GM19324 (cell line): ENCODE measurements around the gene LMNB1.
"Not testable (repeated sequence)": the region's sequence is repeated elsewhere in the genome, so short reads cannot be mapped to it uniquely, and the experiment has no call there.

ENCODE experiments used
- ATAC-seq: cut with Tn5 transposase; IDR thresholded peaks from one replicate; pipeline ENCODE4 v1.9.1; 2021; ENCODE audit warnings: mild to moderate bottlenecking, moderate library complexity; ENCODE audit not compliant: unreplicated experiment, low FRiP score

LMNB1 gene

DNA sequence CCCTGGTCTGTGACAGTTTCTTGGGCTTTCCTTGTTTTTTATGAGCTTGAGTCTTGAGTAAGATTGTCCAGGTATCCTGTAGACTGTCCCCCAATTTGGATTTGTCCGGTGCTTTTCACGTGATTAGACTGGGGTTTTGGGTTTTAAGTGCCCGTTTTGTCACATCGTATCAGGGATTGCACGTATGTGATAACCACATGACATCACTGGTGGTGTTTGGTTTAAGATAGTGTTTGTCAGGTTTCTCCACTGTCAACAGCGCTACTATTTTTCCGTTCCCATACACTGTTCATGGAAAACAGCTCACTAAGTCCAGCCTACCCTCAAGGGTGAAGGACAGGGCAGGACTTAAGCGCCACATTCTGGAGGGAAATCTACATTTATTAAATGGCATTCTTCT is 39.7 kb downstream of the LMNB1 start:
- no peak for ATAC-seq

DNA sequence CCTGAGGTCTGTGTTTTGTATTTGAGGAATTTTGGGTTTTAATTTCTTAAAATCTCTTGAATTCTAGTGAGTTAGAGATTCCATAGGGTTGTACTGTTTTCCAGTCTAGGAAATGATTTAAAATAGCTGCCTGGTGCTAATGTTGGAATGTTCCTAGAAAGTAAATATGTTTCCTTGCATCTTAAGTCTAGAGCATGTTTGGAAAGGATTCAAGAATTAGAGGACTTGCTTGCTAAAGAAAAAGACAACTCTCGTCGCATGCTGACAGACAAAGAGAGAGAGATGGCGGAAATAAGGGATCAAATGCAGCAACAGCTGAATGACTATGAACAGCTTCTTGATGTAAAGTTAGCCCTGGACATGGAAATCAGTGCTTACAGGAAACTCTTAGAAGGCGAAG is 41.8 kb downstream of the LMNB1 start:
- no peak for ATAC-seq

GRCh38 chr5:126819253-126819652 is 42.3 kb downstream of the LMNB1 start:
- no peak for ATAC-seq

DNA sequence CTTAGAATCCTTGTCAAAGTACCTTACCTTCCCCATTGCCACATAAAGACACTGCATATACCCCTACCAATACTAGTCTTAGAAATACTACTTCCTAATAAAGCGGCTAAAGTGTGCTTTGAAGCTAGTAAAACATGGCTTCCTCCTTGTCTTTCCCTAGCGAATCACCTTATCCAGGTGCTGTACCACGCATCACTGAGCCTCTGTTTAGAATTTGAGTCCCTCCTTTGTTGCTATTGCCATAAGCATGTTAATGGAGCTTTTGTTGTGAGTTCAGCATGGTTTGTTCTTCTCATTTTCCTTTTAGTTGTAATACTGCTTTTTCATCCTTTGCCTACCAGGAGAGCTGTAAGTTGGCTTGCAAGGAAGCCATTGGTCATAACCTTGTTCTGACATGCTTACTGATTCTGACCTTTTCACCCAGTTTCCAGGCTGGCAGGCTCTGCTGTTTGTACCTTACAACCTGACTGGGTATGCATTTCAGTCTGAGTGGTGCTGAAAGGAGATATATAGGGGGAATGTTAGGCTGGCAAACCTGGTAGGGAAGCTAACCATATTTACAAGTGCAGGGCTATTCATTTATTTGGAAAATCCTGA is 49.8 kb downstream of the LMNB1 start:
- no peak for ATAC-seq

DNA sequence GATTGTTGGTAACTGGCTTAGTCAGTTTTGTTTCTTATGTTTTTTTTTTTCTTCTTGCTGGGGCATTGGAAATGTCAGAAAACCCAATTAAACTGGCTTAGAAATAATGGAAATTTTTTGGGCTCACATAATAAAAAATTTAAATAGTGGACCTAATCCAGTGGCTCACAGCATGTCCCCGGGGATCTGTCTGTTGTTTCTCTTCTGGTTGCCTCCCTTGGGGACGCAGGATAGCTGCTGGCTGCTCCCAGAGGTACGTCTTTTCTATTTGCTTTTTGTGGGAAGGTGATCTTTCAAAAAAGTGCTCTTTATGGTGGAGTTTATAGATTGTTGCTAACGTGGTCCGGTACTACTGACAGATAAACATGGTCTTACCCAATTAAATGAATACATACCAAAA is 52.2 kb downstream of the LMNB1 start:
- ATAC-seq, result no peak

DNA sequence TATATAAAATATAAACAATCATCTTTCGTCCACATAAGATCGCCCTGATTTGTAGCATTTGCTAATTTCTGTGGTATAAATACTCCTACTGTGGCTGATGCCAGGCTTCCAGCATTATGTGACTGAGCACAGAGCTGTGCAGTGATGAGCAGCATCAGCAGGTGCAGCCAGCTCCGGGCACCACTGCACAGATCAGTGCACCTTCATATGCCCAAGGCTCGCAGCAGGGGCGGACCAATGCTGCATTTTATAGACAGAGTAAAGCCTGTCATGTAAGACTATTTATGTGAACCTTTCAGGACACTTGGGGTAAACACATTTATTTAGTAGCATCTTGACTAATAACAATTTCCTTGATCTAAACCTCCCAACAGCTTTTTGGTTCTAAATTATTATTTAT is 53.1 kb downstream of the LMNB1 start:
- ATAC-seq, result no peak

DNA sequence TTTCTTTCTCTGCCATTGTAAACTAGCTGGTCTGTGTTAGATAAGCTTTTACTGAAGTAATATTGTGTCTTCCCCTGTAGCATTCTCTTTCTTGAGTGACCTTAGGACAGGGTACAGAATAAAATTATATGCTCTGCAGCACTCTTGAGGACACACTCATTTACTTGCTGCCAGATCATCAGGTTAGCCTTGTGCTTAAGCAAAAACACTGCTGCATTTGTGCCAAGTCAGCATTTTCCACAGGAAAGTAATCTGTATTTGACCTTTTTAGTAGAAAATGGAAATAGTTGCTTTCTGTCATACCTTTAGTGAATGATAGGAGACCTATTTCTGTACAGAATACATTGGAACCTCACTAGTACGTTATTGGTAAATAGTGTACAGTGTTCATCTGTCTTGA is 54.2 kb downstream of the LMNB1 start:
- no peak for ATAC-seq

- ATAC-seq, result no peak
Measured at GRCh38 chr5:126836778-126837177, 59.8 kb downstream of the LMNB1 start.

DNA sequence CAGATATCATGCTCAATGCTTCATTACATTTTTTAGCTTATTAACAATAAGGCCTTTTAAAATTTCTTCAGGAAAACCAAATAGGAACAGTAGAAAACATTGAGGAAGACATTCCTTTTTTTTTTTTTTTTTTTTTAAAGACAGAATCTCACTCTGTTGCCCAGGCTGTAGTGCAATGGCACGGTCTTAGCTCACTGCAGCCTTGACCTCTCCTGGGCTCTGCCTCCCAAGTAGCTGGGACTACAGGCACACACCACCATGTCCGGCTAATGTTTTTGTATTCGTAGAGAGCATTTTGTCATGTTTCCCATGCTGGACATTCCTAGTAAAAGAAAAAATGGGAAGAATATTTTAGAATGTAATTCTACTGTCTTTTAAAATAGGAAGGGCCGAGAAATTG is 60.3 kb downstream of the LMNB1 start:
- no peak for ATAC-seq

GRCh38 chr5:126837906-126838539 is 61.1 kb downstream of the LMNB1 start:
- ATAC-seq, result no peak

DNA sequence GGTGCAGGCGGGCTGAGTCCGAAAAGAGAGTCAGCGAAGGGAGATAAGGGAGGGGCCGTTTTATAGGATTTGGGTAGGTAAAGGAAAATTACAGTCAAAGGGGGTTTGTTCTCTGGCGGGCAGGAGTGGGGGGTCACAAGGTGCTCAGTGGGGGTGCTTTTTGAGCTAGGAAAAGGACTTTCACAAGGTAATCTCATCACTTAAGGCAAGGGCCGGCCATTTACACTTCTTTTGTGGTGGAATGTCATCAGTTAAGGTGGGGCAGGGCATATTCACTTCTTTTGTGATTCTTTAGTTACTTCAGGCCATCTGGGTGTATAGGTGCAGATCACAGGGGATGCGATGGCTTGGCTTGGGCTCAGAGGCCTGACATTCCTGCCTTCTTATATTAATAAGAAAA is 62.5 kb downstream of the LMNB1 start:
- not testable (repeated sequence) for ATAC-seq

- ATAC-seq, result not testable (repeated sequence)
Measured at GRCh38 chr5:126843375-126843774, 66.4 kb downstream of the LMNB1 start.

- peak; percentile 95 for ATAC-seq
Measured at GRCh38 chr5:126845470-126846070, 68.6 kb downstream of the LMNB1 start.

GRCh38 chr5:126846344-126846743 is 69.4 kb downstream of the LMNB1 start:
- no peak for ATAC-seq

GRCh38 chr5:126846744-126847455 is 70.0 kb downstream of the LMNB1 start:
- ATAC-seq, result no peak

- ATAC-seq, result no peak
Measured at GRCh38 chr5:126847456-126847820, 70.5 kb downstream of the LMNB1 start.

DNA sequence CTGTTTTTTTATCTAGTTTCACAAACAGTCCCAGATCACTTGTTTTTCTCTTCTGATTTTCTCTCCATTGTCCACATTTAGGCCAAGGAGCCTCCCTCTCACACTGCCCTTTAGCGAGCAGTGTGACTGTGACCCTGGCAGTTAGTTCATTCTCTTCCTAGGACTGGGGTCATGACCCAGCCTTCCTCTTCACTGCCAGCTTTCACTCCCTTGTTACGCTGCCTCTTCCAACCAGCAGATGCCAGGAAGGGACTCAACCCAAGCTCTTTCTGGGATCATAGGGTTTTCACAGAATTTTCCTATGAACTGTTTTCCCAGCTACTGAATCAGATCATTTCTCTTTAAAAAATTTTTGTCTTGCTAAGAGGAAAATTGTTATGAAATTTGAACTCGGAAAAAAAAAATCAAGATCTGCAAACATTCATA is 70.9 kb downstream of the LMNB1 start:
- no peak for ATAC-seq

- no peak for ATAC-seq
Measured at GRCh38 chr5:126848253-126848652, 71.3 kb downstream of the LMNB1 start.

GRCh38 chr5:126849101-126849678 is 72.3 kb downstream of the LMNB1 start:
- no peak for ATAC-seq

DNA sequence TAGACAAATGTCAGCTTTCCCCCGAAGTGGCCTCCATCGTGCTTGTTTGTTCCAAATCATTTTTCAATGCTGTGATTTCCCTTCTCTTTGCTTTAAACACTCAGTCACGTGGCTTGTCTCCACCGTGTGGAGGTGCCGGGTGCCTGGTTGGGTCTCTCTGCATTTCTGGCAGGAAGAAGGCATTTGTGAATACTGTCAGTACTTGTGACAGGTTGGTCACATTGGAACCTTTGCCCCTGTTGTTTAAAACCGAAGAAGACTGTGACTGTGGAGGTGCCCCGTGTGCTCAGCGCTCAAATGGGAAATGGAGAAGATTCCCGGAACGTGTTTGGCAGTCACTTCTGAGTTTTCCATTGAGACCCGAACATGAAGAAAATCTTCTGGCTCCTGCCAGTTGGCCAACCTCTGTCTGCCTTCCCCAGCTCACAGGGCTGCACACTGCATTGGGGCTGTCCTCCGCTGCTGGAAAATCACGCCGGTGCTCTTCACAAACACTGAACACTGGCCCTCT is 74.6 kb downstream of the LMNB1 start:
- ATAC-seq, result no peak

DNA sequence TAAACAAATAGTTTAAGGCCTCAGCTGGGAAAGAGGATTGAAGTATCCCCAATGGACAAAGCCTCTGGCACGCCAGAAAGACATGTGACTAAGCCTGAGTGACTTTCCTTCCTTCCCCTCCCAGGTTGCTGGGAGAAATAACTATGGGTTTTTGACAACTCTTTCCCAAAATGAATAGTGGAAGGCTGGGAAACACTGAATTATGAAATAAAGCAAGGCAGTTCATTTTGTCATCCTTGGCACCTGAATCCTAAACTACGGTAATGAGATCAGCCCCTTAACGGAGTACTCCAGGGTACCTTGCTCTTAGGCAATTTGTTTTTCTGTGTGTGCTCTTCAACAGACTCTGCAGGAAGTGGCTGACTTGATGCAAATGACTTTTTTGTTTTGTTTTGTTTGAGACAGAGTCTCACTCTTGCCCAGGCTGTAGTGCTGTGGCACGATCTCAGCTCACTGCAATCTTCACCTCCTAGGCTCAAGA is 75.2 kb downstream of the LMNB1 start:
- ATAC-seq, result peak; percentile 91
